K562 (cell line): ENCODE results near the gene CCDC184. TPM values are rescaled to one million over a fixed set of nuclear protein-coding genes. Genes with fewer than 3 reads are reported as not detected.

Experiments used
- CCNT2 ChIP-seq: IDR thresholded peaks from 2 replicates; pipeline ENCODE4 v1.6.1; 2011; ENCODE audit warnings: borderline replicate concordance, low read depth, mild to moderate bottlenecking, moderate library complexity, mixed read lengths, low read length; ENCODE audit not compliant: insufficient read length; ENCODE audit errors: extremely low read depth
- DACH1 ChIP-seq: fragments of 450-650 bp; IDR thresholded peaks from 2 replicates; pipeline ENCODE4 v1.6.1; 2018; ENCODE audit not compliant: partially characterized antibody
- PRPF4 ChIP-seq: fragments of 200-400 bp; formaldehyde crosslinking; IDR thresholded peaks from one replicate; pipeline ENCODE4 v1.6.1; 2017; ENCODE audit warnings: low read length, low read depth, mild to moderate bottlenecking; ENCODE audit not compliant: insufficient read depth, poor library complexity, severe bottlenecking
- PURB ChIP-seq: sonication (generic); formaldehyde crosslinking; IDR thresholded peaks from 2 replicates; pipeline ENCODE4 v1.9.0; 2021; ENCODE audit warnings: low read depth, mild to moderate bottlenecking, missing genetic modification reagents
- SUPT5H ChIP-seq: fragments of 450-650 bp; IDR thresholded peaks from 2 replicates; pipeline ENCODE4 v1.6.1; 2016
- TFAP4 ChIP-seq: sonication (generic); formaldehyde crosslinking; IDR thresholded peaks from 2 replicates; pipeline ENCODE4 v1.8.0; 2022; ENCODE audit warnings: missing genetic modification reagents, mild to moderate bottlenecking, moderate library complexity, borderline replicate concordance
- U2AF1 ChIP-seq: fragments of 200-400 bp; formaldehyde crosslinking; optimal IDR thresholded peaks from 2 replicates; pipeline ENCODE3; 2017; ENCODE audit warnings: mild to moderate bottlenecking, low read depth, low read length, moderate library complexity
- USF2 ChIP-seq: sonication (generic); formaldehyde crosslinking; IDR thresholded peaks from 2 replicates; pipeline ENCODE4 v1.5.0; 2020; ENCODE audit warnings: missing genetic modification reagents
- ZC3H4 ChIP-seq: sonication (generic); formaldehyde crosslinking; IDR thresholded peaks from 2 replicates; pipeline ENCODE4 v1.9.0; 2021; ENCODE audit warnings: missing genetic modification reagents, borderline replicate concordance
- ZNF79 ChIP-seq: fragments of 250-450 bp; sonication (Bioruptor Pico); IDR thresholded peaks from 2 replicates; pipeline ENCODE4 v1.4.0; 2020; ENCODE audit warnings: low read depth, mild to moderate bottlenecking, moderate library complexity
- polyA plus RNA-seq, 8 experiments: library from polyadenylated mRNA; depleted of rRNA in 4 of 8; stranded (reverse) in 5 of 8; unstranded in 3 of 8; fragments of >200 nt; fragmentation: Nextera tagmentation in 2 of 8; fragmentation: Illumina TruSeq in 1 of 8; extraction: Ambion mirVana in 2 of 8; extraction: Trizol in 1 of 8; gene quantifications; 2 replicates each; pipeline versions ENCODE4 v1.2.1 to v1.2.3, GENCODE V29; 2011 to 2014; ENCODE audit warnings: inconsistent platforms in 1 of 8, missing spikeins in 1 of 8
- total RNA-seq, 7 experiments: library from RNA; depleted of rRNA in 6 of 7; stranded (reverse); fragments of >200 nt in 6 of 7; fragmentation: Illumina TruSeq in 2 of 7; extraction: Trizol in 2 of 7; gene quantifications; 2 replicates each; pipeline versions ENCODE4 v1.2.1 to v1.2.3, GENCODE V29; 2011 to 2021; ENCODE audit warnings: low replicate concordance in 1 of 7
- TF ChIP-seq, protein P1 (sequence below): fragments of 450-650 bp; IDR thresholded peaks from 2 replicates; pipeline ENCODE4 v1.6.1; 2016
- TF ChIP-seq, protein P2 (sequence below): fragments of 450-650 bp; IDR thresholded peaks from 2 replicates; pipeline ENCODE4 v1.6.1; 2016; ENCODE audit warnings: mild to moderate bottlenecking, moderate library complexity

CCDC184 gene
- total and polyA plus RNA-seq, 9 of the 15 experiments (the other 6 are each of a cell fraction or from before 2014, with no cell fraction given), result 0.09 TPM; not detected in 8

GRCh38 chr12:48157018-48157888, 26.2 kb upstream of the CCDC184 start, which contains the start of gene ASB8 (continued):
- TF ChIP-seq ZC3H4 (CRISPR knock-in tag) (no peak), U2AF1 (no peak), PURB (no peak), USF2 (CRISPR knock-in tag) (no peak), PRPF4 (no peak), TFAP4 (CRISPR knock-in tag) (peak; percentile 69), ZNF79 (CRISPR knock-in tag) (no peak), DACH1 (no peak), CCNT2 (no peak), SUPT5H (peak; percentile 59)
- TF ChIP-seq, protein P1, sequence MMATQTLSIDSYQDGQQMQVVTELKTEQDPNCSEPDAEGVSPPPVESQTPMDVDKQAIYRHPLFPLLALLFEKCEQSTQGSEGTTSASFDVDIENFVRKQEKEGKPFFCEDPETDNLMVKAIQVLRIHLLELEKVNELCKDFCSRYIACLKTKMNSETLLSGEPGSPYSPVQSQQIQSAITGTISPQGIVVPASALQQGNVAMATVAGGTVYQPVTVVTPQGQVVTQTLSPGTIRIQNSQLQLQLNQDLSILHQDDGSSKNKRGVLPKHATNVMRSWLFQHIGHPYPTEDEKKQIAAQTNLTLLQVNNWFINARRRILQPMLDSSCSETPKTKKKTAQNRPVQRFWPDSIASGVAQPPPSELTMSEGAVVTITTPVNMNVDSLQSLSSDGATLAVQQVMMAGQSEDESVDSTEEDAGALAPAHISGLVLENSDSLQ, result peak; percentile 72
- TF ChIP-seq, protein P2, sequence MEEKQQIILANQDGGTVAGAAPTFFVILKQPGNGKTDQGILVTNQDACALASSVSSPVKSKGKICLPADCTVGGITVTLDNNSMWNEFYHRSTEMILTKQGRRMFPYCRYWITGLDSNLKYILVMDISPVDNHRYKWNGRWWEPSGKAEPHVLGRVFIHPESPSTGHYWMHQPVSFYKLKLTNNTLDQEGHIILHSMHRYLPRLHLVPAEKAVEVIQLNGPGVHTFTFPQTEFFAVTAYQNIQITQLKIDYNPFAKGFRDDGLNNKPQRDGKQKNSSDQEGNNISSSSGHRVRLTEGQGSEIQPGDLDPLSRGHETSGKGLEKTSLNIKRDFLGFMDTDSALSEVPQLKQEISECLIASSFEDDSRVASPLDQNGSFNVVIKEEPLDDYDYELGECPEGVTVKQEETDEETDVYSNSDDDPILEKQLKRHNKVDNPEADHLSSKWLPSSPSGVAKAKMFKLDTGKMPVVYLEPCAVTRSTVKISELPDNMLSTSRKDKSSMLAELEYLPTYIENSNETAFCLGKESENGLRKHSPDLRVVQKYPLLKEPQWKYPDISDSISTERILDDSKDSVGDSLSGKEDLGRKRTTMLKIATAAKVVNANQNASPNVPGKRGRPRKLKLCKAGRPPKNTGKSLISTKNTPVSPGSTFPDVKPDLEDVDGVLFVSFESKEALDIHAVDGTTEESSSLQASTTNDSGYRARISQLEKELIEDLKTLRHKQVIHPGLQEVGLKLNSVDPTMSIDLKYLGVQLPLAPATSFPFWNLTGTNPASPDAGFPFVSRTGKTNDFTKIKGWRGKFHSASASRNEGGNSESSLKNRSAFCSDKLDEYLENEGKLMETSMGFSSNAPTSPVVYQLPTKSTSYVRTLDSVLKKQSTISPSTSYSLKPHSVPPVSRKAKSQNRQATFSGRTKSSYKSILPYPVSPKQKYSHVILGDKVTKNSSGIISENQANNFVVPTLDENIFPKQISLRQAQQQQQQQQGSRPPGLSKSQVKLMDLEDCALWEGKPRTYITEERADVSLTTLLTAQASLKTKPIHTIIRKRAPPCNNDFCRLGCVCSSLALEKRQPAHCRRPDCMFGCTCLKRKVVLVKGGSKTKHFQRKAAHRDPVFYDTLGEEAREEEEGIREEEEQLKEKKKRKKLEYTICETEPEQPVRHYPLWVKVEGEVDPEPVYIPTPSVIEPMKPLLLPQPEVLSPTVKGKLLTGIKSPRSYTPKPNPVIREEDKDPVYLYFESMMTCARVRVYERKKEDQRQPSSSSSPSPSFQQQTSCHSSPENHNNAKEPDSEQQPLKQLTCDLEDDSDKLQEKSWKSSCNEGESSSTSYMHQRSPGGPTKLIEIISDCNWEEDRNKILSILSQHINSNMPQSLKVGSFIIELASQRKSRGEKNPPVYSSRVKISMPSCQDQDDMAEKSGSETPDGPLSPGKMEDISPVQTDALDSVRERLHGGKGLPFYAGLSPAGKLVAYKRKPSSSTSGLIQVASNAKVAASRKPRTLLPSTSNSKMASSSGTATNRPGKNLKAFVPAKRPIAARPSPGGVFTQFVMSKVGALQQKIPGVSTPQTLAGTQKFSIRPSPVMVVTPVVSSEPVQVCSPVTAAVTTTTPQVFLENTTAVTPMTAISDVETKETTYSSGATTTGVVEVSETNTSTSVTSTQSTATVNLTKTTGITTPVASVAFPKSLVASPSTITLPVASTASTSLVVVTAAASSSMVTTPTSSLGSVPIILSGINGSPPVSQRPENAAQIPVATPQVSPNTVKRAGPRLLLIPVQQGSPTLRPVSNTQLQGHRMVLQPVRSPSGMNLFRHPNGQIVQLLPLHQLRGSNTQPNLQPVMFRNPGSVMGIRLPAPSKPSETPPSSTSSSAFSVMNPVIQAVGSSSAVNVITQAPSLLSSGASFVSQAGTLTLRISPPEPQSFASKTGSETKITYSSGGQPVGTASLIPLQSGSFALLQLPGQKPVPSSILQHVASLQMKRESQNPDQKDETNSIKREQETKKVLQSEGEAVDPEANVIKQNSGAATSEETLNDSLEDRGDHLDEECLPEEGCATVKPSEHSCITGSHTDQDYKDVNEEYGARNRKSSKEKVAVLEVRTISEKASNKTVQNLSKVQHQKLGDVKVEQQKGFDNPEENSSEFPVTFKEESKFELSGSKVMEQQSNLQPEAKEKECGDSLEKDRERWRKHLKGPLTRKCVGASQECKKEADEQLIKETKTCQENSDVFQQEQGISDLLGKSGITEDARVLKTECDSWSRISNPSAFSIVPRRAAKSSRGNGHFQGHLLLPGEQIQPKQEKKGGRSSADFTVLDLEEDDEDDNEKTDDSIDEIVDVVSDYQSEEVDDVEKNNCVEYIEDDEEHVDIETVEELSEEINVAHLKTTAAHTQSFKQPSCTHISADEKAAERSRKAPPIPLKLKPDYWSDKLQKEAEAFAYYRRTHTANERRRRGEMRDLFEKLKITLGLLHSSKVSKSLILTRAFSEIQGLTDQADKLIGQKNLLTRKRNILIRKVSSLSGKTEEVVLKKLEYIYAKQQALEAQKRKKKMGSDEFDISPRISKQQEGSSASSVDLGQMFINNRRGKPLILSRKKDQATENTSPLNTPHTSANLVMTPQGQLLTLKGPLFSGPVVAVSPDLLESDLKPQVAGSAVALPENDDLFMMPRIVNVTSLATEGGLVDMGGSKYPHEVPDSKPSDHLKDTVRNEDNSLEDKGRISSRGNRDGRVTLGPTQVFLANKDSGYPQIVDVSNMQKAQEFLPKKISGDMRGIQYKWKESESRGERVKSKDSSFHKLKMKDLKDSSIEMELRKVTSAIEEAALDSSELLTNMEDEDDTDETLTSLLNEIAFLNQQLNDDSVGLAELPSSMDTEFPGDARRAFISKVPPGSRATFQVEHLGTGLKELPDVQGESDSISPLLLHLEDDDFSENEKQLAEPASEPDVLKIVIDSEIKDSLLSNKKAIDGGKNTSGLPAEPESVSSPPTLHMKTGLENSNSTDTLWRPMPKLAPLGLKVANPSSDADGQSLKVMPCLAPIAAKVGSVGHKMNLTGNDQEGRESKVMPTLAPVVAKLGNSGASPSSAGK, result no peak
